CD4-positive, alpha-beta T cell treated with Interleukin-12 subunit alpha and Interleukin-12 subunit beta, for 1 hour (primary cell): Measurements from ENCODE around the gene CRADD.
"Not testable (repeated sequence)": the region's sequence is repeated elsewhere in the genome, so short reads cannot be mapped to it uniquely, and the experiment has no call there.

Source experiments
- DNase-seq: peaks from one replicate; pipeline ENCODE4 v3.0.0-alpha.2; 2020

Gene CRADD

DNA sequence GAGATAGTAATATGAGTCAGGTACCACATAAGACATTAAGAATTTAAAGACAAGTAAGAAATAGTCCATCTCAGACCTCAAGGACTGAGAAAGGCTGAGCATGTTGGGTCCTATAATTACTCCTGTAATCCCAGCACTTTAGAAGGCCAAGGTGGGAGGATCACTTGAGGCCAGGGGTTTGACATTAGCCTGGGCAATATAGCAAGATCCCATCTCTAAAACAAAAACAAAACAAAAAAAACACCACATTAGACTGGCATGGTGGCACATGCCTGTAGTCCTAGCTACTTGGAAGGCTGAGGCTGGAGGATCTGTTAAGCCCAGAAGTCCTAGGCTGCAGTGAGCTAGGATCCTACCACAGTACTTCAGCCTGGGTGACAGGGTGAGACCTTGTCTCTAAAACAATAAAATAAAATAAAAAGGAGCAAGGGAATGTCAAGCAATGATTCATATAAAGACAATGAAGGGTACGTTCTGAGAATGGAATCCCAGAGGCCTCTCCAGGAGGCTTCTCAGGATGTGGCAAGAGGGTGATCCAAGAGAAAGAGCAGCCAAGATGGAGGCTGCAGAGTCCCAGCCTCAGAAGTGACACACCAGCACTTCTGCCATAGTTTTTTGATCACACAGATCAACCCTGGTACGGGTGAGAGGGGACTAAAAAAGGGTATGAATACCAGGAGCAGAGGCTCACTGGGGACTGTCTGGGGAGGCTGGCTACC lies 206.4 kb downstream of the CRADD start:
- DNase-seq = no peak

DNA sequence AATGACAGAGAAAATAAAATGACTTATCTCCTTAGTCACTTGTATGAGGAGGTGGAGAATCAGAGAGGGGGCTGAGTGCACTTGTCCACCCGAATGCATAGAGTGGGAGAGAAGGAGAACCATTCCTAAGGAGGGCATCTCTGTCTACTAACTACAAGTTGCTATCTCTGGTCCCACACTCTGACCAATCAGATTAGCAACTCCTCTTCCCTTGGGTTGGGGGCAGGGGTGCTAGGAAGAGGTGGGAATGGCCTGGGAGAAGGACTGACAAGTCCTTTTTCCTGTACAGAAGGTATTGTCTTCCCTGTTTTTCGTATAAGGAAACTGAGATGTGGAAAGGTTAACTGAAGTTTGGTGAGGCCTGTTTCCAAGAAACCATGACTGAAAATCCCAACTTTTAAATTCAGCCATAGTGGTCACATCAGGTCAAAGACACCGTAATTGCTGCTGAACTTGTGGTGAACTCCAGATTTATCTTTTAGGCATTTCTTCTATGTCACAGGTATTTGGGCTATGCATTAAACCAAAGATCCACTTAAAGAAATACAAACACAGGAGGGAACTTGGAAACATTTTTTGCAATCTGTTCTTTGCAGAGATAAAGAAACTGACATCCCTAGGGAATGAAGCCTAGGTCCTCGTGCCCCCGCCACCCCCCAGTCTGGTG lies 207.8 kb downstream of the CRADD start:
- no peak for DNase-seq

DNA sequence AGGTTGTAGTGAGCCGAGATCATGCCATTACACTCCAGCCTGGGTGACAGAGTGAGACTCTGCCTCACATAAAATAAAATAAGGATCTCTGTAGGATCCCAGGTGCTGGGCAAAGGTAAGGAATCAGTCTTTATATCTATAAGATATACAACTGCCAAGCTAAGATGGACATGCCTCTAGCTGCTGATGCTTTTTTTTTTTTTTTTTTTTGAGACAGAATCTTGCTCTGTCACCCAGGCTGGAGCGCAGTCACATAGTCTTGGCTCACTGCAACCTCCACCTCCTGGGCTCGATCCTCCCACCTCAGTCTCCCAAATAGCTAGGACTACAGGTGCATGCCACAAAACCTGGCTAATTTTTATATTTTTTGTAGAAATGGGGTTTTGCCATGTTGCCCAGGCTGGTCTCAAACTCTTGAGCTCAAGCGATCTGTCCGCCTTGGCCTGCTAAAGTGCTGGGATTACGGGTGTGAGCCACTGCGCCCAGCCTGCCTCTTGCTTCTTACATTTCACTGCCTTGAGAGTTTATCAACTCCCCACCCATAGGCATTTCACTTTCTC lies 208.9 kb downstream of the CRADD start:
- not testable (repeated sequence) for DNase-seq

DNA sequence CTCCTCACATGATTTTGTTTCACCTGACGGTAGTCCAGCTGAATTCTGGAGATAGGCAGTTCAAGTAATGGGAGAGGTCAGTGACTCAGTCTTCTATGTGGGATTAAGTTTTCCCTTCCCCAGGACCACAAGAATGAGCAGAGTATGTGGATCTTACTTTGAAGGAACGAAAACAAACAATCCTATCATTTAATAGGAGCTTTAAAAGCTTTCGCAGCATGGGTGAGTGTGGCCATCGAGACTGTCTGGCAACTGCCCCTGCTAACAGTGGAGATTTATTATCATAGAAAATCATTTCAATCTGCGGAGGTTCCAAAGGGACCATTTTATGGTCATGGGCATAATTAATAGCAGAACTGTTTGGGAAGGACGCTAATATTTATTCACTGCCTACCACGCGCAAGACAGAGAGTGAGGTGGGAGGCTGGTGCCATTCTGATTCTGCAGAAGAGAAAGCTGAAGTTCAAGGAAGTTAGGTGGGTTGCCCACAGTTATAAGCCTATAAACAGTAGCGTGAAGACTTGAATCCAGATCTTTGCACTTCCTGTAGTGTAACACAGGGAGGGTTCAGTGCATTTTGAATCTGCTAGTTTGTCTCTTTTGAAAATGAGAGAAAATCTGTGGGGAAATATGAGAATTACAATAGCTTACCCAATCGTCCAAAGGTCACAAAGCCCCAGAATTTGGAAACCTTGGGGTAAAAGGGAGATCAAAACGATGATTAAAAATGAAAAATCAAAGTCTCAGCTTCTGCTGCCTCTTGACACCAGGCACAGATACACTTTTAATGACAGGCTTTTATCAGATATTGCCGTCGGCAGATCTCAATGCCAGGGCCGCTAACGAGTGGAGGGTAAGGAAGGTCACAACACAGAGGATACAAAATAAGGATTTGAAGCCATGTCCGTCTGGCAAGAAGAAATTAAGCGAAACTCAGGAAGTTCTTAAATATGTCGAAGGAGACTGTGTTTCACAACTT lies 209.6 kb downstream of the CRADD start:
- no peak for DNase-seq

DNA sequence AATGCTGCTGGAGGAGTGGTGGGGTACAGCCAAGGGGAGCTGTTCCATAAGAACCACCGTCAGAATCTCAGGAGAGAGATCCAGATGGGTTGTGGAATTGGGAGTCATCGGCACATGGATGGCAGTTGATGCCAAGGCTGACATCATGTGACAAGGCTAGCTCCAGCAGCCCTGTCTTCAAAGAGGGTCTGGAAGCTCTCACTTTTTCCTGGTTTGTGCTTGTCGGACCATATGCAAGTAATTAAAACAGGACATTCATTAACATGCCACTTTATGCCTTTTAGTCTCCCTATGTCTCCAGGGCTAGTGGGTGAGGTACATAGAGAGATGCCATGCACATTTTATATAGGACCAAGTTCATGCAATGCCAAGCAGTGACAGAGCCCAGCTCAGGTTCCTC lies 211.8 kb downstream of the CRADD start:
- no peak for DNase-seq

DNA sequence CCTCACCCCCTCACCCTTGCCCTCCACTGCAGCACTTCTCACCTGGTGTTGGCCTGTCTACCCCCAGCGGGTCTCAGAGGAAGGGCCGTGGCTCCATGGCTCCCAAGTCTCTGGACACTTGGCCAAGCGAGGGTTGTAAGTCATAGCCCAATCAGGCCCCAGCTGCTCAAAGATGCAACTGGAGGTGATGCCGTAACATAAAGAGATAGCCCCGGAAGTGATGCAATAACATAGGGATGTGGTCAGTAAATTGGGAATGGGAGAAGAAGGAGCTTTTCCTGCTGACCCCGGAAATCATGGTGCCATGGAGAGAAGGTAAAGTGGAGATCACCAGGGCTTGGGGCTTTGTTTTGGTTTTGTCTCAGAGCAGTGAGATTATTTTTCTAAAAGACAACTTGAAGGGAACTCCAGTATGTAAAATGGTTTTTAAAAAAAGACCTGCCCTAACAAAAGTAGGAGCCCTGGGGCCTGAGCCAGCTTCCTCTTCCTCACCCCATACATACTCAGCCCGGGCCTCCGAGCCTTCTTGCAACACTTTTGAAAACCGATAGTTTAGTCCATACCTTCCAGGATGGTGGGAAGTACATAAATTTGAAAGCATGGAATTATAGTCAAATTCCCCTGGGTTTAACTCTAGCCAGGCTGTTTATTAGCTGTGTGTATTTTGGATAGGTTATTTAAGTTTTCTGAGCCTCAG lies 212.5 kb downstream of the CRADD start:
- no peak for DNase-seq

DNA sequence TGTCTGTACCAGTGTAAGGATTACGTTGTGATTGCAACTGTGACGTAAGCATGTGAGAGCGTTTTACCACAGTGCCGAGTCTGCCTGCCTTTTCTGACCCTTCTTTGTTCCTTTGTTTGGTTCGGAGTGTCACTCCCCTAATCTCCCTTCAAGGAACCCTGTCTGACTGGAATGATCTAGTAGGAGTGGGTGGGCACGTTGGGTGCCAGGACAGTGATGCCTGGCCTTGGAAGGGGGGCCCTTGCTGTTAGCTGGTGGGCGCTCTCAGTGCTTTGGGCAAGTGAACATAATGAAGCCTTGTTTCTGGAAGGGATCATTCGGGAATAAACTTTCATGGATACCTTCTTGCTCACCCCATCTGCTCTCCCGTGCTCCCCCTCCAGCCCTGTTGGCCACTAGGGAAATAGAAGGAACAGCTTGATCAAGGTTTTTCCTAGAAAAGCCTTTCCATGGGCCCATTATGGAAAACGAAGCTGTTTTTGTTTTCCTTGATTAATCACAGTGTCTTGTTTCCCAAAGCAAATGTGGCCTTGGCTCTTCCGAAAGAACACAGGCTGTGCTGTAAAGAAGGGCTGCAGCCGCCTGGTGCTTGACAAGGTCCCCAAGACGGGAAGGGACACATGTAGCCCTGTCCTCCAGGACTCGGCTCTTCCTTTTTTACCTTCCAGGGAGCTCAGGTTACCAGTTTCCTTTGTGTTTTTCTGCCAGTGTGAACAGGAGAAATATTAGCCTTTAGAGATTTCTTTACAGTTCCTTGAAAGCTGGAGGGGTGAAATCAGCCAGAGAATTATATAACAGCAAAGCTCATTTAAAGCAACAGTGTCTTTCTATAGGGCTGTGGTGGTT lies 215.5 kb downstream of the CRADD start:
- no peak for DNase-seq

DNA sequence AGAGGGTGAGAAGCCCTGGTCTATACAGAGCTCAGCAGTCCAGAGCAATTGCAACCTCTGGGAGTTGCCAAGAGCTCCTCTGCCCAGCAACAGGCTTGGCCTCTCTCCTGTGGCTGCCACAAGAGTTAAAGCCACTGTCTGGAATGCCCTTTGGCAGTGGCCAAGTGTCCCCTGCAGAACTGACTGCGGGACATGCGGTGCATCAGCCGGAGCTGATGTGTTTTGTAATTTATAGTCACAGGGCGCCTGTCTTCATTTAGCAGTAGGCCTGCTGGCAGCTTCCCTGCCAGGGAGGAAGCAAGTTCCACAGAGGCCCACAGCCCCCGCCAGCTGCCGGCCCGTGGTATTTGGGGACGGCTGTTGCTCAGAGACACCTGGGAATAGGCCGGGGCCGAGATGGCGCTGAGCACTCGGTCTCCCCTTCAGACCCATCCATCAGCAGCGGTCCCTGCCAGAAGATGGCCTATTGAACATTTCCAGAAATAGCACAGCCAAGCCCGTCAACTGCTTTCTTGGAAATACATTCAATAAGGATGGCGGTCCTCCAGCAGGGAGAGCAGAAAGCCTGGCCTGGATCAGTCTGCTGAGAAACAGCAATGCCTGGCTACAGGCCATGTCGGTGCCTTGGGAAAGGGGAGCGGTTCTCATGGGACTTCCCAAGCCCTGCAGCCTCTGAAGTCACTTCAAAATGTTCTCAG lies 217.4 kb downstream of the CRADD start:
- DNase-seq = no peak

DNA sequence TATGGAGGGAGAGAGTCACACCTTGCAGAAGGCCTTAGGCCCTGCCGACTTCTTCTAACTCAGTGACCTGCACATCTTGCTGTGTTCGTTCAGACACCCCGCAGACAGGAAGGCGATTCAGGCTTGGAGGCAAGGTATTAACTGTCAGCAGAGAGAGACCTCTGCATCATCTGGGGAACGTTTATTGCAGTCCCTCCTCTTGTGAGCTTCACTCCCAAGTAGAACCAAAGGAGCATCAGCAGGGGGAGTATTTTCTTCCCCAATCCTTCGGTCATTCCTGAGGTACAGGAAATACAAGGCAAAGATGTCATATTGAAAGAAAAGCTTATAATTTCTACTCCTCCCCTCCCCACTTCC lies 217.9 kb downstream of the CRADD start:
- DNase-seq = no peak

DNA sequence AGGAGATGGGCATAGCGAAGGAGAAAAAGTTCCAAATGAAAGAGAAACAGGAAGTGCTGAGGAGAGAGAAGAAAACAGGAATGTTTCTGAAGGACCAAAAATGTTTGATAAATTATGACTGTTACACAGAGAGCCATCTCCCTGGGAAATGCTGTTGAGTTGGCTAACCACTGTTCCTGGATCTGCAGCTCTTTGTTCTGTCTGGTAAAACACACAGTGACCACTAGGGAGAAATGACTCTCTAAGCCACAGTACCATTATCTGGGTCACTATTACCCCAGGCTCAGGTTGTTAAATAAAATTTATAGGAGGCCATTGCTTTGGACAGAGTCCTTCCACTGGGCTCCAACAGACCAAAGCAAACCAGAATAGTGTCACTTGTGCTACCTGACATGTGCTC lies 219.3 kb downstream of the CRADD start:
- DNase-seq = no peak

DNA sequence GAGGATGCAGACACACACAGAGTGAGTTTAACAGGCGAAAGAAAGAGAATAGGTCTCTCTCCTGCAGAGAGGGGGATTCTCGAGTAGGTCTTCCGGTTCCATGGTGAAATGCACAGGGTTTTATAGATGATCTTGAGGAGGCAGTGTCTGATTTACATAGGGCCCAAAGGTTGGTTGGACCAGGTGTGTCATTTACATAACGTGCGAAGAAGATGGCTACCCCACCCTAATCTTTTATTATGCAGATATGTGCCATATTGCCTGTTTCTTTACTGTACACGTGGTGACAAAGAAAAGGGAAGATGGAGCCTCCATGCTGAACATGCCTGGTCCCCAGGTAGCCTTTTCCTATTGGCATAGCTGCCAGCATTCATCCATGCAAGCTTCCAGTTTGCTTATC lies 219.8 kb downstream of the CRADD start:
- no peak for DNase-seq

DNA sequence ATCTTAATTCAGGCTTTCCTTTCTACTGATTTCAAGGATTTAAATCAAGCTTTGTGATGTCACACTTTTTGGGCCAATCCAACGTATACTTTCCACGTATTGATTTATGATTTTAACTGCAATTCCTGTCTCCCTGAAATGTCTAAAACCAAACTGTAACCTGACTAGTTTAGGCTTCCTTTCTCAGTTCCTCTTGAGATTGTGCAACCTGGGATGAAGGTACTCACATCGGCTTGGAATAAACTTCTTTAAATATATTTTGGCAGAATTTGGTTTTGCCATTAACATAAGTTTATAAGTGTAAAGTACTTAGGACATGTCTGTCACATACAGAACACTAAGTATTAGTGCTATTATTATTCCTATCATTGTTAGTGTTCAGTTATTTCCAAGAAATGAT lies 224.6 kb downstream of the CRADD start:
- DNase-seq = no peak

DNA sequence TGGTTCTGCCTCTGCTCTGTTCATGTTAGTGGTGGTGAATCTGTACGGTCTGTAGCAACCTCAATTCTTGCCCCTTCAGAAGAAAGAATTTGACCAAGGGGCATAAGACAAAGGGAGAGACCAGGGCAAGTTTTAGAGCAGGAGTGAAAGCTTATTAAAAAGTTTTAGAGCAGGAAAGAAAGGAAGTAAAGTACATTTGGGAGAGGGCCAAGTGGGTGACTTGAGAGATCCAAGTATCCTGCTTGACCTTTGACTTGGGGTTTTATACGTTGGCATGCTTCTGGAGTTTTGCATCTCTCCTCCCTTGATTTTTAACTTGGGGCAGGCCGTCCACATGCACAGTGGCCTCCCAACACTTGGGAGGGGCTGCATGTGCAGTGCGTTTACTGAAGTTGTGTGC lies 225.0 kb downstream of the CRADD start:
- DNase-seq = no peak

DNA sequence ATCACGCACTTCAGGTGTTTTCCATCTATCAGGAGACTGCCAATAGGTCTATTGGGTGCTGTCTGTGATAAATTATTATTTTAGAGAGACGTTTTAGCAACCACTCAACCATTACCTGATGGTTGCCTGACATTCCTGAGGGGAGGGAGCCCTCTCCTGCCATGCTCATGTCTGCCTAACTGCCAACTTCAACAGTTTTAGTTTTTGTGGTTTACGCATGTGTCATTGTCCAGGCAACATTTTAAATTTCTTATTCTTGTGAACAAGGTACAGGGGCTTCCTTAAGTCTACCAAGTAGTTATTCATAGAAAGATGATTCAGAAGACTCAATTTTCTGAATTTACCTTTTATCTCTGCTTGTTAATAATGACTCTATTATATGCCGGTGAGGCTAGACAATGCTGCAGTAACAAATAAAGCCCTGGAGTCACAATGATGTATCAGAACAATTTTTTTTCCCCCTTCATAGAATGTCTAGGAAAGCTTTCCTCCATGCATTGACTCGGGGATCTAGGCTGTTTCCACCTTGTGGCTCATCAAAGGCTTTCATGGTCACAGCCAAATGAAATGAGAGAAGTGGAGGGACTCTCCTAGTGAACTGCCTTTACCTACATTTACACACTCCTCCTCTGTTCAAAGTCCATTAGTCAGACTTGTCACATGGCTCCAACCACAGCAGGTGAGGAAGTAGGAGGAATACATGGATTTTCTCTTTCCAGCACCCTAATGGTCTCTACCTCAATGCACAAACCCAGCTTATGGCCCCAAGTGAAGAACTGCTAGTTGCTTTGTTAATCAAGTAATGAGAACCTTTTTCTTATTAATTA lies 225.8 kb downstream of the CRADD start:
- DNase-seq = no peak

DNA sequence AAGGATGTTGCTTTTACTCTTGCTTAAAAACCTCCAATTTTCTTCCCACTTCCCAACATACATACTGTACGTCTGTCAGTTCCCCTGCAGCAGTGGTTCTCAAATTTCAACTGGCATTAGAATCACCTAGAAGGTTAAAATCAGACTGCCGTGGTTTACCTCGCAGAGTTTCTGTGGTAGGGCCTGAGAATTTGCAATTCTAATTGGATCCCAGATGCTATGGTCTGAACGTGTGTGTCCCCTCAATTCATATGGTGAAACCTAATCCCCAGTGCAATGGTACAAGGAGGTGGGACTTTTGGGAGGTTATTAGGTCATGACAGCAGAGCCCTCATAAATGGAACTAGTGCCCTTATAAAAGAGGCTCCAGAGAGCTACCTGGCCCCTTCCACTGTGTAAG lies 226.9 kb downstream of the CRADD start:
- DNase-seq = no peak

DNA sequence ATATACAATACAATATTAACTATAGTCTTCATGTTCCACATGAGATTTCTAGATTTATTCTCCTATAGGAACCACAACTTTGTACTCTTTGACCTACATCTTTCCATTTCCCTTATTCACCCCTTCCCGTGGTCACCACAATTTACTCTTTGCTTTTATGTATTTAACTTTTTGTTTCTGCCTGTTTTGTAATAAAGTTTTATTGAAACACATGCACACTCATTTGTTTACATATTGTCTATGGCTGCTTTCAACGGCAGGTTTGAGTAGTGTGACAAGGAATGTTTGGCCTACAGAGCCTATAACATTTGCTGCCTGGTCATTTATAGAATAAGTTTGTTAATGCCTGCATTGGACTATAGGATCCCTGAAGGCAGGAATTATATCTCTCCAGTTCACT lies 231.1 kb downstream of the CRADD start:
- DNase-seq = no peak

DNA sequence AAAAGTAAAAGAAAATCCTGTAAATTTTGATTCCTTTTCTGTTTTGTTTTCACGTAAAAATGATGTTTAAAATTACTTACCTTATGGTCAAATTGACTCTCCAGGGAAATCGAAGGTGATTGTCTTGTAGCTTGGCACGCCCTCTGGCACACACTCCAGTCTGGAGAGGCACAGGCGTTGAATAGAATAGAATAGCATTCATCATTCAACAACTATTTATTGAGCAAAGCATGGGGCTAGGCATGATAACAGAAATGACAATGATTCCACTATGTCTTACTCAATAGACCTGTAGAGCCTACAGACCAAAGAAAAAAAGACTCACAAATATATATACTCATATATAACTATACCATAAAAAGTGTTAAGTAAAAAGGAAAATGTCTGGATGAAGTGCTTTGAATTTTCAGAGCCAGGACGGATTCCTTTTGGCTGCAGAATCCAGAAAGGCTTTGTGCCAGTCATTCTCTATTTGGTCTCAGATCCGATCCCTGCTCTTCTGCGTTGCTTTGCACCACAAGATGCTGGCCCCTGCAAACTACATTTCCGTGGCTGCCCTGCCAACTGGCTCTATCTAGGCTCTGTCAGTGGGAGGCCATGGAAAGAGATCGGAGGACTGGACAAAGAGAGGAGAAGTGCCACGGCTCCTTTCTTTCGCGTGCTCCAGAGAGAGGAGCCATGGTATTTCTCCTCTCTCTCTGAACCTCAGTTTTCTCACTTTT lies 231.8 kb downstream of the CRADD start:
- no peak for DNase-seq

DNA sequence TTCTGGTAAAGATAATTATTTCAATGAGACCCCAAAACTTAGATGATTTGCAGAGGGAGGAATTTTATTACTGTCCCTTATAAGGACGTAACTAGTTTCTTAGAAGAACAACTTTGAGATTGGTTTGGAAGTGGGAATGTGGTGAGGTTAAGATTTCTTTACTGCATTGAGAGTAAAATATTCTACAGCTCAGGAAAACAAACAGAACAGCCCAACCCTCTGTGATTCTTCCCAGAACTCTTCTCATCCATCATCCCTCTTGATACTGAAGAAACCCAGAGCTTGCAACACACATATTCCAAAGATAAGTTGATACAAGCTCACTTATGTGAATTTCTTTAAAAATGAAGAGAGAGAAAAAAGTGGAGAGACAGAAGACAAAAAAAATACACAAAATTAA lies 234.2 kb downstream of the CRADD start:
- DNase-seq = no peak

DNA sequence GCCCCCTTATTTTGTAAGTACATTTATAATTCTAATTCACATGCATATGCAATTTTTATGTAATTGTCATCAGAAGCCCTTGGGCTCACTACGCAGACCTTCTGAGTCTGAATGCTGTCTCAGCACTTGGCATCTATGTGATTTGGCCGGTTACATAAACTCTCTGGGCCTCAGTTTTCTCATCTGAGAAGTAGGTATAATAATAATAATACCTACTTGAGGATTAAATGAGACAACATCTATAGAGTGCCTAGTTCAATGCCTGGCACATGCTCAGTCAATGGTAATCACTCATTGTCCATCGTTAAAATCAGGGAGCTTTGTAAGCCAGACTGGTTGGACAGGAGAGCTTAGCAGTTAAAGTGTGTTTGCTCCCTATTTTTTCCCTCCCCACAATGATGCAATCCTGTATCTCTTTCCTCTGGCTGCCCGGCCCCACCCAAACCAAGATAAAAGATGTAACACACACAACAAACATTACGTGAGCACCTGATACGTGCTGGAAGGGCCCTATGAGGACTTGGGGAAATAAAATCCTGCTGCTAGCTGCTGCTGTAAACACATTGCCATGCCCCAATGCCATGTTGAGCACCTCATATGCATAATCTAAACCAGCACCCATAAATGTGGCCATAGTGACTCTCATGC lies 235.0 kb downstream of the CRADD start:
- no peak for DNase-seq
